Cardiac fibroblast (primary cell): ENCODE results near the gene CYP2C19.

Source experiments
- DNase-seq, 2 donors: peaks; one replicate each; pipeline versions ENCODE4 v3.0.0 to v3.0.0-alpha.2; 2010; ENCODE audit warnings: low read depth in 2 of 2
- H3K4me3 ChIP-seq, 2 donors: replicated peaks in 1 of 2; 1 replicate in 1 of 2; 2 replicates in 1 of 2; pipeline ENCODE4 v1.5.1; 2011; ENCODE audit warnings: low read depth in 2 of 2, low read length in 2 of 2, mild to moderate bottlenecking in 2 of 2, moderate library complexity in 1 of 2
- CTCF ChIP-seq: IDR thresholded peaks from one replicate; pipeline ENCODE4 v1.5.1; 2011; ENCODE audit warnings: low read depth, mild to moderate bottlenecking, low read length, inconsistent platforms

Gene CYP2C19

GRCh38 chr10:94846204-94846603 lies 83.7 kb downstream of the CYP2C19 start:
- no peak for TF ChIP-seq CTCF
- DNase-seq, result no peak
- H3K4me3 ChIP-seq, result no peak overlapping the region

- DNase-seq, result no peak
- TF ChIP-seq CTCF, result no peak
- H3K4me3 ChIP-seq, result no peak overlapping the region
Measured at GRCh38 chr10:94850766-94851165, 88.3 kb downstream of the CYP2C19 start.

- no peak for DNase-seq
- no peak for TF ChIP-seq CTCF
- no peak overlapping the region for H3K4me3 ChIP-seq
Measured at GRCh38 chr10:94851263-94851662, 88.8 kb downstream of the CYP2C19 start.

- DNase-seq, result no peak
- H3K4me3 ChIP-seq, result no peak overlapping the region
- no peak for TF ChIP-seq CTCF
Measured at GRCh38 chr10:94852438-94852837, 90.0 kb downstream of the CYP2C19 start.

- TF ChIP-seq CTCF, result no peak
- H3K4me3 ChIP-seq, result no peak overlapping the region
- no peak for DNase-seq
Measured at GRCh38 chr10:94853065-94853464, 90.6 kb downstream of the CYP2C19 start.

- TF ChIP-seq CTCF, result no peak
- DNase-seq, result no peak
- no peak overlapping the region for H3K4me3 ChIP-seq
Measured at GRCh38 chr10:94858005-94858404, 95.5 kb downstream of the CYP2C19 start.

GRCh38 chr10:94859086-94859485 lies 96.6 kb downstream of the CYP2C19 start:
- H3K4me3 ChIP-seq, result no peak overlapping the region
- DNase-seq, result no peak
- no peak for TF ChIP-seq CTCF
